K562 (cell line): ENCODE results near the gene RNF13. TPM values are rescaled to one million over a fixed set of nuclear protein-coding genes. Genes with fewer than 3 reads are reported as not detected.

ENCODE experiments used
- ATAC-seq: fragments of 200-7000 bp; cut with Tn5 transposase; 3 replicates; pipeline ENCODE4 v1.9.1; 2020; ENCODE audit warnings: moderate library complexity
- BruUV-seq: library from RNA; stranded (reverse); fragments of 400-500 nt; replicated peaks from 2 replicates; lab custom pipeline; 2021; lab: Mats Ljungman, UMichigan
- CTCF ChIA-PET: fragments of 300-600 bp; formaldehyde crosslinking; extraction: SDS; loops from one replicate; lab custom pipeline; 2021; ENCODE audit warnings: low intra/inter-chr PET ratio; lab: Yijun Ruan, JAX
- POLR2A ChIA-PET: fragments of 300-600, 350-650 bp; sonication (Branson Sonifier 250); formaldehyde crosslinking; extraction: SDS; loops from one replicate; lab custom pipeline; 2021; ENCODE audit warnings: antibody characterized with exemption, inconsistent platforms; lab: Yijun Ruan, JAX
- DNase-seq, 4 experiments: peaks; one replicate each; pipeline versions ENCODE4 v3.0.0 to v3.0.0-alpha.2; 2011 to 2018; ENCODE audit warnings: low spot score in 3 of 4, mixed read lengths in 3 of 4; ENCODE audit errors: extremely low read depth in 1 of 4
- FAIRE-seq: peaks from 2 replicates; lab custom pipeline; 2011; peaks lifted over from hg19 to GRCh38; lab: Jason Lieb, UNC
- H2AFZ ChIP-seq: 2 replicates; pipeline ENCODE4 v1.6.0; 2011; ENCODE audit warnings: low read depth, low read length, control low read depth, inconsistent platforms
- H3K27ac ChIP-seq: fragments of 200-600 bp; 3 replicates; pipeline ENCODE4 v1.8.0; 2011; ENCODE audit warnings: low read depth, mild to moderate bottlenecking, control low read depth, inconsistent platforms, low read length, moderate library complexity, mixed read lengths; ENCODE audit errors: extremely low read depth
- H3K27me3 ChIP-seq, 2 experiments: fragments of 300-600 bp in 1 of 2; 2 replicates in 1 of 2; 3 replicates in 1 of 2; pipeline versions ENCODE4 v1.6.0 to v1.8.0; 2011; ENCODE audit warnings: inconsistent platforms in 2 of 2, low read length in 2 of 2, mild to moderate bottlenecking in 1 of 2, mixed read lengths in 1 of 2, moderate library complexity in 1 of 2; ENCODE audit not compliant: control insufficient read depth in 2 of 2, insufficient read depth in 2 of 2
- H3K36me3 ChIP-seq: fragments of 300-600 bp; 3 replicates; pipeline ENCODE4 v1.8.0; 2011; ENCODE audit warnings: mild to moderate bottlenecking, low read length, inconsistent platforms; ENCODE audit not compliant: control insufficient read depth, insufficient read depth
- H3K4me1 ChIP-seq, 2 experiments: fragments of 200-600 bp in 1 of 2; replicated peaks in 1 of 2; 2 replicates in 1 of 2; 3 replicates in 1 of 2; pipeline versions ENCODE4 v1.5.1 to v1.8.0; 2011; ENCODE audit warnings: inconsistent platforms in 2 of 2, low read length in 2 of 2, mild to moderate bottlenecking in 1 of 2, mixed read lengths in 1 of 2, moderate library complexity in 1 of 2; ENCODE audit not compliant: control insufficient read depth in 2 of 2, insufficient read depth in 2 of 2
- H3K4me2 ChIP-seq: 2 replicates; pipeline ENCODE4 v1.6.1; 2011; ENCODE audit warnings: low read length, control low read depth, inconsistent platforms, mixed read lengths; ENCODE audit not compliant: insufficient read depth
- H3K4me3 ChIP-seq: fragments of 200-600 bp; sonication (generic), shearing (Covaris generic); 2 replicates; pipeline ENCODE4 v1.5.1; 2016; ENCODE audit warnings: control low read depth, inconsistent platforms
- H3K79me2 ChIP-seq: fragments of 200-600 bp; 3 replicates; pipeline ENCODE4 v1.8.0; 2011; ENCODE audit warnings: low read length, inconsistent platforms; ENCODE audit not compliant: control insufficient read depth, insufficient read depth
- H3K9ac ChIP-seq, 2 experiments: 2 replicates each; pipeline versions ENCODE4 v1.6.0 to v1.6.1; 2011; ENCODE audit warnings: low read depth in 2 of 2, low read length in 2 of 2, control low read depth in 1 of 2, inconsistent platforms in 1 of 2, mild to moderate bottlenecking in 1 of 2, mixed read lengths in 1 of 2; ENCODE audit not compliant: insufficient read depth in 1 of 2
- H3K9me1 ChIP-seq: one replicate; pipeline ENCODE4 v1.6.0; 2011; ENCODE audit warnings: inconsistent platforms, mild to moderate bottlenecking, low read length, moderate library complexity; ENCODE audit not compliant: control insufficient read depth, insufficient read depth
- H3K9me3 ChIP-seq: replicated peaks from 2 replicates; pipeline ENCODE4 v1.5.1; 2011; ENCODE audit warnings: low read depth, low read length, inconsistent platforms; ENCODE audit not compliant: control insufficient read depth, insufficient read depth
- H4K20me1 ChIP-seq: replicated peaks from 2 replicates; pipeline ENCODE4 v1.6.1; 2011; ENCODE audit warnings: low read length, inconsistent platforms, mixed read lengths; ENCODE audit not compliant: control insufficient read depth, insufficient read depth
- AFF4 ChIP-seq: sonication (generic); formaldehyde crosslinking; IDR thresholded peaks from 2 replicates; pipeline ENCODE4 v1.8.0; 2023; ENCODE audit warnings: mild to moderate bottlenecking, missing genetic modification reagents
- ATF4 ChIP-seq: fragments of 450-650 bp; formaldehyde crosslinking; IDR thresholded peaks from 2 replicates; pipeline ENCODE4 v1.4.0; 2022; ENCODE audit warnings: mild to moderate bottlenecking, moderate library complexity
- ZNF695 ChIP-seq: fragments of 450-650 bp; formaldehyde crosslinking; IDR thresholded peaks from 2 replicates; pipeline ENCODE4 v1.4.0; 2020; ENCODE audit warnings: mild to moderate bottlenecking, moderate library complexity
- WGBS: fragments of 100-300 bp; shearing (Covaris generic); methylation state at CpG from one replicate; pipeline ENCODE4 v1.1.6; 2016; ENCODE audit warnings: low coverage, mixed read lengths; ENCODE audit not compliant: insufficient coverage; ENCODE audit errors: missing lambda C conversion rate; 5-methylcytosine and 5-hydroxymethylcytosine counted together
- in situ Hi-C: fragments of 300-500 bp; cut with MboI; formaldehyde crosslinking; loops from 4 replicates; pipeline ENCODE4 v1.15.0; 2018; ENCODE audit warnings: inconsistent platforms, mixed read lengths
- intact Hi-C: fragments of 100-400 bp; cut with micrococcal nuclease; formaldehyde crosslinking; loops from 2 replicates; pipeline ENCODE4 v1.14.2; 2022
- polyA plus RNA-seq, 8 experiments: library from polyadenylated mRNA; depleted of rRNA in 4 of 8; stranded (reverse) in 5 of 8; unstranded in 3 of 8; fragments of >200 nt; fragmentation: Nextera tagmentation in 2 of 8; fragmentation: Illumina TruSeq in 1 of 8; extraction: Ambion mirVana in 2 of 8; extraction: Trizol in 1 of 8; gene quantifications; 2 replicates each; pipeline versions ENCODE4 v1.2.1 to v1.2.3, GENCODE V29; 2011 to 2014; ENCODE audit warnings: inconsistent platforms in 1 of 8, missing spikeins in 1 of 8
- total RNA-seq, 7 experiments: library from RNA; depleted of rRNA in 6 of 7; stranded (reverse); fragments of >200 nt in 6 of 7; fragmentation: Illumina TruSeq in 2 of 7; extraction: Trizol in 2 of 7; gene quantifications; 2 replicates each; pipeline versions ENCODE4 v1.2.1 to v1.2.3, GENCODE V29; 2011 to 2021; ENCODE audit warnings: low replicate concordance in 1 of 7
- TF ChIP-seq, protein P1 (sequence below): fragments of 450-650 bp; formaldehyde crosslinking; IDR thresholded peaks from 2 replicates; pipeline ENCODE4 v1.4.0; 2022; ENCODE audit warnings: missing genetic modification characterization
- TF ChIP-seq, protein P2 (sequence below): fragments of 450-650 bp; formaldehyde crosslinking; IDR thresholded peaks from 2 replicates; pipeline ENCODE4 v1.4.0; 2020; ENCODE audit warnings: mild to moderate bottlenecking, moderate library complexity
- TF ChIP-seq, protein P3 (sequence below): sonication (generic); formaldehyde crosslinking; IDR thresholded peaks from 2 replicates; pipeline ENCODE4 v1.8.1; 2023; ENCODE audit warnings: missing genetic modification reagents, mild to moderate bottlenecking, borderline replicate concordance

The RNF13 gene
- total and polyA plus RNA-seq, 9 of the 15 experiments (the other 6 are each of a cell fraction or from before 2014, with no cell fraction given) = 12.7 to 35.8 (median 18.9) TPM

- no peak for TF ChIP-seq AFF4 (CRISPR knock-in tag)
- TF ChIP-seq, protein P1, sequence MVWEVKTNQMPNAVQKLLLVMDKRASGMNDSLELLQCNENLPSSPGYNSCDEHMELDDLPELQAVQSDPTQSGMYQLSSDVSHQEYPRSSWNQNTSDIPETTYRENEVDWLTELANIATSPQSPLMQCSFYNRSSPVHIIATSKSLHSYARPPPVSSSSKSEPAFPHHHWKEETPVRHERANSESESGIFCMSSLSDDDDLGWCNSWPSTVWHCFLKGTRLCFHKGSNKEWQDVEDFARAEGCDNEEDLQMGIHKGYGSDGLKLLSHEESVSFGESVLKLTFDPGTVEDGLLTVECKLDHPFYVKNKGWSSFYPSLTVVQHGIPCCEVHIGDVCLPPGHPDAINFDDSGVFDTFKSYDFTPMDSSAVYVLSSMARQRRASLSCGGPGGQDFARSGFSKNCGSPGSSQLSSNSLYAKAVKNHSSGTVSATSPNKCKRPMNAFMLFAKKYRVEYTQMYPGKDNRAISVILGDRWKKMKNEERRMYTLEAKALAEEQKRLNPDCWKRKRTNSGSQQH (CRISPR knock-in tag) = no peak
Measured at GRCh38 chr3:149909923-149910322, 96.9 kb downstream of the RNF13 start (continued).

- no peak overlapping the region for H3K4me2 ChIP-seq
- ChIA-PET POLR2A (interaction anchor here (0.6 to 0.9 kb wide), 2 partner anchors 9 to 146 kb away, joined by 4 to 6 read pairs; no protein-coding TSS in a partner anchor), CTCF (no interaction called here)
- H3K9ac ChIP-seq = no peak overlapping the region
- no peaks in the 10 kb centered on the region for H3K9me1 ChIP-seq
- H3K27me3 ChIP-seq = no peaks in the 10 kb centered on the region
- ATAC-seq (no peak), FAIRE-seq (no peak), DNase-seq (no peak)
- no peaks in the 10 kb centered on the region for H3K79me2 ChIP-seq
- no peak overlapping the region for H2AFZ ChIP-seq
- no peaks in the 10 kb centered on the region for H3K36me3 ChIP-seq
- no peaks in the 10 kb centered on the region for H3K4me1 ChIP-seq
- H3K4me3 ChIP-seq = no peak overlapping the region
- 48% methylated on average over 5 of the region's 5 CpGs for WGBS
- H3K9me3 ChIP-seq = no peaks in the 10 kb centered on the region
- no TSS peak for BruUV-seq
- H3K27ac ChIP-seq = no peak overlapping the region
- in situ Hi-C loops (no loop called here), intact Hi-C loops (no loop called here)
- no peaks in the 10 kb centered on the region for H4K20me1 ChIP-seq
- TF ChIP-seq ATF4 (CRISPR knock-in tag) (no peak), ZNF695 (no peak)
- TF ChIP-seq, protein P2, sequence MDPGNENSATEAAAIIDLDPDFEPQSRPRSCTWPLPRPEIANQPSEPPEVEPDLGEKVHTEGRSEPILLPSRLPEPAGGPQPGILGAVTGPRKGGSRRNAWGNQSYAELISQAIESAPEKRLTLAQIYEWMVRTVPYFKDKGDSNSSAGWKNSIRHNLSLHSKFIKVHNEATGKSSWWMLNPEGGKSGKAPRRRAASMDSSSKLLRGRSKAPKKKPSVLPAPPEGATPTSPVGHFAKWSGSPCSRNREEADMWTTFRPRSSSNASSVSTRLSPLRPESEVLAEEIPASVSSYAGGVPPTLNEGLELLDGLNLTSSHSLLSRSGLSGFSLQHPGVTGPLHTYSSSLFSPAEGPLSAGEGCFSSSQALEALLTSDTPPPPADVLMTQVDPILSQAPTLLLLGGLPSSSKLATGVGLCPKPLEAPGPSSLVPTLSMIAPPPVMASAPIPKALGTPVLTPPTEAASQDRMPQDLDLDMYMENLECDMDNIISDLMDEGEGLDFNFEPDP (CRISPR knock-in tag) = no peak
- TF ChIP-seq, protein P3, sequence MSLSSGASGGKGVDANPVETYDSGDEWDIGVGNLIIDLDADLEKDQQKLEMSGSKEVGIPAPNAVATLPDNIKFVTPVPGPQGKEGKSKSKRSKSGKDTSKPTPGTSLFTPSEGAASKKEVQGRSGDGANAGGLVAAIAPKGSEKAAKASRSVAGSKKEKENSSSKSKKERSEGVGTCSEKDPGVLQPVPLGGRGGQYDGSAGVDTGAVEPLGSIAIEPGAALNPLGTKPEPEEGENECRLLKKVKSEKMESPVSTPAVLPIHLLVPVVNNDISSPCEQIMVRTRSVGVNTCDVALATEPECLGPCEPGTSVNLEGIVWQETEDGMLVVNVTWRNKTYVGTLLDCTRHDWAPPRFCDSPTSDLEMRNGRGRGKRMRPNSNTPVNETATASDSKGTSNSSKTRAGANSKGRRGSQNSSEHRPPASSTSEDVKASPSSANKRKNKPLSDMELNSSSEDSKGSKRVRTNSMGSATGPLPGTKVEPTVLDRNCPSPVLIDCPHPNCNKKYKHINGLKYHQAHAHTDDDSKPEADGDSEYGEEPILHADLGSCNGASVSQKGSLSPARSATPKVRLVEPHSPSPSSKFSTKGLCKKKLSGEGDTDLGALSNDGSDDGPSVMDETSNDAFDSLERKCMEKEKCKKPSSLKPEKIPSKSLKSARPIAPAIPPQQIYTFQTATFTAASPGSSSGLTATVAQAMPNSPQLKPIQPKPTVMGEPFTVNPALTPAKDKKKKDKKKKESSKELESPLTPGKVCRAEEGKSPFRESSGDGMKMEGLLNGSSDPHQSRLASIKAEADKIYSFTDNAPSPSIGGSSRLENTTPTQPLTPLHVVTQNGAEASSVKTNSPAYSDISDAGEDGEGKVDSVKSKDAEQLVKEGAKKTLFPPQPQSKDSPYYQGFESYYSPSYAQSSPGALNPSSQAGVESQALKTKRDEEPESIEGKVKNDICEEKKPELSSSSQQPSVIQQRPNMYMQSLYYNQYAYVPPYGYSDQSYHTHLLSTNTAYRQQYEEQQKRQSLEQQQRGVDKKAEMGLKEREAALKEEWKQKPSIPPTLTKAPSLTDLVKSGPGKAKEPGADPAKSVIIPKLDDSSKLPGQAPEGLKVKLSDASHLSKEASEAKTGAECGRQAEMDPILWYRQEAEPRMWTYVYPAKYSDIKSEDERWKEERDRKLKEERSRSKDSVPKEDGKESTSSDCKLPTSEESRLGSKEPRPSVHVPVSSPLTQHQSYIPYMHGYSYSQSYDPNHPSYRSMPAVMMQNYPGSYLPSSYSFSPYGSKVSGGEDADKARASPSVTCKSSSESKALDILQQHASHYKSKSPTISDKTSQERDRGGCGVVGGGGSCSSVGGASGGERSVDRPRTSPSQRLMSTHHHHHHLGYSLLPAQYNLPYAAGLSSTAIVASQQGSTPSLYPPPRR (CRISPR knock-in tag) = no peak
Measured at GRCh38 chr3:149917124-149917667, 104.2 kb downstream of the RNF13 start.
